Ectodermal cell (in vitro differentiated cells): Measurements from ENCODE around the gene ADD2.

Experiments
- H3K27ac ChIP-seq: 2 replicates; pipeline ENCODE4 v1.7.0; 2013; ENCODE audit warnings: mild to moderate bottlenecking, low read depth, low read length; ENCODE audit not compliant: insufficient read depth, poor library complexity, severe bottlenecking
- H3K27me3 ChIP-seq: 2 replicates; pipeline ENCODE4 v1.7.0; 2013; ENCODE audit warnings: mild to moderate bottlenecking, low read length; ENCODE audit not compliant: insufficient read depth, control insufficient read depth, poor library complexity, severe bottlenecking
- H3K36me3 ChIP-seq: one replicate; pipeline ENCODE4 v1.7.0; 2013; ENCODE audit warnings: low read length; ENCODE audit not compliant: control insufficient read depth, insufficient read depth
- H3K4me1 ChIP-seq: one replicate; pipeline ENCODE4 v1.7.0; 2013; ENCODE audit warnings: low read length; ENCODE audit not compliant: control insufficient read depth, insufficient read depth
- H3K4me3 ChIP-seq: 2 replicates; pipeline ENCODE4 v1.7.0; 2013; ENCODE audit warnings: low read depth, low read length, control low read depth; ENCODE audit not compliant: insufficient read depth
- H3K9me3 ChIP-seq: 2 replicates; pipeline ENCODE4 v1.7.0; 2013; ENCODE audit warnings: mild to moderate bottlenecking, low read length, moderate library complexity; ENCODE audit not compliant: control insufficient read depth
- WGBS, 2 experiments: methylation state at CpG; one replicate each; pipeline ENCODE4 v1.1.7; 2013; ENCODE audit warnings: missing lambda C conversion rate in 2 of 2; 5-methylcytosine and 5-hydroxymethylcytosine counted together

Gene ADD2

DNA sequence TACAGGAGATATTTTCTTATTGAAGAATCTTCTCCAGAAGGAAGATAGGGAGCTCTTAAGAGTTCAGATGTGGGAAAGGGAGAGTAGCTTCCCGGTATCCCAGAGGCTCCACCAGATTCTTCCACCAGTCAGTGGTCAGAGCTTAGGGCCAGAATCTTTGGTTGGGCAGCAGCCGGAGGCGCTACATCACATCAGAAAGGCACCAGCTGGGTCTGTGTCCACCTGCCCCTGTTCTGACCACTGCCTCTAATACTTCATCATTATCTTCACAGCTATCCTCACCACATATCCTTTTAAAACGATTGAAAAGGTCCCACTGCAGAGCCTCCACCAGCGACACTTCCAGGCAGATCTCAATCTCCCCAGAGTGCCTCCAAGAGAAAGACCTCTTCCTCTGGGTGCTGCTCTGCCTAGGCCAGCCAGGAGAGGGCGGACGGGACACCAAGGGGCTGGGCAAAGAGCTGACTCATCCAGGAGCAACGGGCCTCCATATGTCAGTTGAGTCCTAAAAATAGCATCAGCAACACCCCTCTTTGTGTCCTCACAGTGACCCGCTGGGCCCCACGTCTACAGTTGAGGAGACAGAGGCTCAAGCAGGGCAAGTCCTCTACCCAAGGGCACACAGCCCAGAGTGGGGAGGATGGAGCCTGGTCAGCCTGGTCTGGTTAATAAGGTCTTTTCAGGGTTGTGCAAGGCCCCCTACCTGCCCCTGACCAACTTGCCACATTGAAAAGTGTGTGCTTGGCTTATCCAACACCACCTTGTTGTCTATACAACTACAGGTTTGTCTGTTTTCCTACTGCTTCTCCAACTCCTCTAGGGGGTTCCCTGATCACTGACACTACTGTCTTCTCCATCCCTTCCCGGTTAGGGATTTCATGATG lies 81.2 kb downstream of the ADD2 start:
- 53 to 59% methylated on average over 11 of the region's 11 CpGs for WGBS, 2 experiments
- H3K36me3 ChIP-seq = peaks cover 37% of the 10 kb centered on the region
- no peaks in the 10 kb centered on the region for H3K9me3 ChIP-seq
- no peak overlapping the region for H3K27ac ChIP-seq
- H3K4me3 ChIP-seq = no peak overlapping the region
- H3K4me1 ChIP-seq = no peaks in the 10 kb centered on the region
- H3K27me3 ChIP-seq = no peaks in the 10 kb centered on the region

DNA sequence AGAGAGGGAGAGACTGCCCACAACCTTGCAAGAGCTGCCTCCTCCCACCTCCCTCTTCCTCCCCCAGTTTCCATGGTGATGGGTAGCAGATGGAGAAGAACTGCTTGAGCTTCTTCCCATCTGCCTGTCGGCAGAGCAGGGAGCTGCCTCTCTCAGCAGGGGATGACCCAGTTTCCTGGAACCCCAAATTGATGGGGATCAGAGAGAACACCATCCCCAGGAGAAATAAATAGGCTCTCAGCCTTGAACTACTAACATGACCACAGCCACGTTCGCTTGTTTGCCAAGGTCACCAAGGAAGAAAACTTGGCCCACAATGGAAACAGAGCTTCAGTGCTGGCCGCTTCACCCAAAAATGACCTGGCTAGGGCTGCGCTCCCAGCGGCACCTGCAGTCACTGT lies 82.2 kb downstream of the ADD2 start:
- Histone ChIP-seq H3K27me3 (no peaks in the 10 kb centered on the region), H3K36me3 (peaks cover 37% of the 10 kb centered on the region), H3K4me3 (no peak overlapping the region), H3K4me1 (no peaks in the 10 kb centered on the region), H3K9me3 (no peaks in the 10 kb centered on the region), H3K27ac (no peak overlapping the region)
- 88 to 90% methylated on average over 6 of the region's 6 CpGs for WGBS, 2 experiments

DNA sequence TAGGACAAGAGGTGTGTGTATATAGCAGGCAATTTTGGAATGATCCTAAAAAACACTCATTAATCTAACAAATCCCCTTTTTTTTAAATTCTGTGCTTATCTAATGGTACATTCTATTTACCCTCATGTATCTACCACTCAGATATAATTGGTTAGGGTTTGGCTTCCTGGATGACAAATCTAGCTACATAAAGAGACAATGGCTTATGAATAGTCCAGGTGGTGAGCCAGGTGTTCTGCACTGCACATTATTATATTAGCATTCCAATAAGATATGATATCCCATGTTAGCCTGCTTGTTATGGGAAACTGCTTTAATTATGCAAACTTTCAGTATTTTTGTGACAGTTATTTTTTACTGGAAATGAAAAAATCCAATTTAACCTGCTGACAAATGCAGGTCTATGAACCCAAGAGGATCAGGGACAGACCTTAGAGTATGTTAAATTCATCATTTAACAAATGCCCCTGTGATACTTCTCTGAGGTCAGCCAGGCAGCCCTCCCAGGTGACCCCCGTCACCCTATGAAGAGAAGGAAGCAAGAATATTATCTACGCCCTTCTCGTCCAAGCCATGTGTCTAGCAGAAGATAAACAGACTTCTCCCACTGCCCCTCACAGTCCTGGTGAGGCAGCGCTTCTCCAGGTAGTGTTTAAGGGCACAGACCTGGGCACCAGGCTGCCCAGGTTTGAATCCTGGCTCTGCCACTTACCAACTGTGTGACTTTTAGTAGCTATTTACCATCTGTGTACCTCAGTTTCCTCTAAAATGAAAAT lies 83.0 kb downstream of the ADD2 start:
- Histone ChIP-seq H3K27ac (no peak overlapping the region), H3K9me3 (no peaks in the 10 kb centered on the region), H3K4me3 (no peak overlapping the region), H3K4me1 (no peaks in the 10 kb centered on the region), H3K27me3 (no peaks in the 10 kb centered on the region), H3K36me3 (peaks cover 37% of the 10 kb centered on the region)
- WGBS, 2 experiments = 94 to 97% methylated on average over 4 of the region's 4 CpGs

DNA sequence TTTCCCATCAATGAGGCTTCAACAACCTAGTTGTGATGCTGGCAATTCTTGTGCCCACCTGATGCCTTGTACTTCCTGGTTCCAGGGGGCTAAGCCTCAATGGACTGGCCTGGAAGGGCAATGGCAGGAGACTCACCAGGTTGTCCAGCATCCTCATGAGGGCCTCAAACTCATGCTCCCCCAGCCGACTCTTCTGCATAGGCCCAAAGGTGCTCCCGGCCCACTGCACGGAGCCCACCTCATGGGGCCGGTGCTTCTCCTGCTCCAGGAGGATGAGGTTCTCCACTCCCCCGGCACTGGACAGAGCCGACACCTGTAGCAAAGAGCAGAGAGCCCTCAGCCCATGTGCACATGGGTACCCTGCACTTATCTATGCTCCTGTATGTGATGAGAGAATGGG lies 84.5 kb downstream of the ADD2 start:
- WGBS, 2 experiments = 96 to 97% methylated on average over 6 of the region's 6 CpGs
- Histone ChIP-seq H3K27me3 (no peaks in the 10 kb centered on the region), H3K4me3 (no peak overlapping the region), H3K9me3 (no peaks in the 10 kb centered on the region), H3K4me1 (no peaks in the 10 kb centered on the region), H3K27ac (no peak overlapping the region), H3K36me3 (peaks cover 34% of the 10 kb centered on the region)

DNA sequence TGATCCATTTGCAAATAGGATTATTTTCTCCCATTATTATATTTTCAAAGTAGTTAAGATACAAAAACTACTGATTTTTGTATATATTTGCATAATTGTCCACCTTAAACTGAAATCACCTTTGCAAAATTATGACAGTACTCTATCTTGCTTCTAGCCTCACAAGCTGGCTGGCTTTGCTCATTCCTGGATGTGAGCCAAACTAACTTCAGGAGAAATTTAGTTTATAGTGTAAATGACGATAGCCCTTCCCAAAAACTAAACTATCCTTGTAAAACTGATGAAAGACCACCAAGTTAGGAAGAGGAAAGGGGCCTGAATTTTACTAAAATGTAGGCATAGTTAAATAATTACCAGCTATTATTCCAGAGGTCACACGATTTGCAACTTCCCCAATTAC lies 87.3 kb downstream of the ADD2 start:
- H3K9me3 ChIP-seq = no peaks in the 10 kb centered on the region
- peaks cover 38% of the 10 kb centered on the region for H3K36me3 ChIP-seq
- H3K4me1 ChIP-seq = no peaks in the 10 kb centered on the region
- H3K4me3 ChIP-seq = no peak overlapping the region
- 75 to 89% methylated on average over 1 to 2 of the region's 2 CpGs for WGBS, 2 experiments
- no peaks in the 10 kb centered on the region for H3K27me3 ChIP-seq
- H3K27ac ChIP-seq = no peak overlapping the region

DNA sequence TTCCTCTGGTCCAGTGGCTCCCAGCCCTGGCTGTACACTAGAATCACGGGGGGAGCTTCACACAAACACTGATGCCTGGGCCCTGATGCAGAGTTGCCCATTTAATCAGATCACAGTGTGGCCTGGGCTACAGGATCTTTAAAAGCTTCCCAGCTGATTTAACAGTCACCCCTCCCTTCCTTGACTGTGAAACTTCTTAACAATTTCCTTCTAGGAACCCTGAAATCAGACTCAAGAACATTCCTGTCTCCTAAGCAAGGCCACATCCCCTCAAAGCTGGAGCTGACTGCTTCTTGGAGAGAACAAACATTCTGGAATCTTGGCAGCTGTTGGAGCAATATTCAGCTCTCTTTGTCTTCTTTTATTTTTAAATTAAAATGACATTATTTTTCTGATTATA lies 88.7 kb downstream of the ADD2 start:
- 93% methylated on average over 1 of the region's 1 CpG for WGBS, 2 experiments

DNA sequence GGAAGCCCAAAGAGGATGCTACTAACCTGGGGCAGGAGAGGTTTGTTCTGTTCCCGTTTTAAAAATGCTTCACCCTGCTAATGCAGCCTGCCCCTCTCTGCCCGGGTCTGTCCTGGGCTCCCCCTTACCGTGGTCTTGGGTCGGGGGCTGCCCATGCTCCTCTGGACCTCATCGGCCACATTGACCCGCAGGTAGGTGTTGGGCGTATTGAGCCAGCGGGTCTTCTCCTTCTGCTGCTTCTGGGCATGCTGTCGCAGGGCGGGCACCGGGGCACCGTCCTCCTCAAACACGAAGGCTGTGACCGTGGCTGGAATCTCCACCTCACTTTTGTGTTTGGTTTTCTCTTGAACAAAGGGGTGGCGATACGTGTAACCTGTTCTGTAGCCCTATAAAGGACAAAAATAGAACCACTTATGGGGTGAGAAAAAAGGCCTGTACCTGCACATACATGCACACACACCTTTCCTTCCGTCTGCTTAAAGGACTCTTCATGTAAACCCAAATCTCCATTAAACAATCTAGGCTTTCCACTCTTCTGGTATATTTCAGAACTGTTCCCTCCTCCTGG lies 89.3 kb downstream of the ADD2 start:
- H3K4me1 ChIP-seq = no peaks in the 10 kb centered on the region
- H3K9me3 ChIP-seq = no peaks in the 10 kb centered on the region
- peaks cover 39% of the 10 kb centered on the region for H3K36me3 ChIP-seq
- no peak overlapping the region for H3K4me3 ChIP-seq
- no peak overlapping the region for H3K27ac ChIP-seq
- 95 to 96% methylated on average over 17 of the region's 17 CpGs for WGBS, 2 experiments
- H3K27me3 ChIP-seq = no peaks in the 10 kb centered on the region

More for the DNA sequence above, 88.7 kb downstream of the ADD2 start:
- no peak overlapping the region for H3K27ac ChIP-seq
- no peaks in the 10 kb centered on the region for H3K27me3 ChIP-seq
- H3K36me3 ChIP-seq = peaks cover 41% of the 10 kb centered on the region
- no peak overlapping the region for H3K4me3 ChIP-seq
- H3K4me1 ChIP-seq = no peaks in the 10 kb centered on the region
- H3K9me3 ChIP-seq = no peaks in the 10 kb centered on the region

DNA sequence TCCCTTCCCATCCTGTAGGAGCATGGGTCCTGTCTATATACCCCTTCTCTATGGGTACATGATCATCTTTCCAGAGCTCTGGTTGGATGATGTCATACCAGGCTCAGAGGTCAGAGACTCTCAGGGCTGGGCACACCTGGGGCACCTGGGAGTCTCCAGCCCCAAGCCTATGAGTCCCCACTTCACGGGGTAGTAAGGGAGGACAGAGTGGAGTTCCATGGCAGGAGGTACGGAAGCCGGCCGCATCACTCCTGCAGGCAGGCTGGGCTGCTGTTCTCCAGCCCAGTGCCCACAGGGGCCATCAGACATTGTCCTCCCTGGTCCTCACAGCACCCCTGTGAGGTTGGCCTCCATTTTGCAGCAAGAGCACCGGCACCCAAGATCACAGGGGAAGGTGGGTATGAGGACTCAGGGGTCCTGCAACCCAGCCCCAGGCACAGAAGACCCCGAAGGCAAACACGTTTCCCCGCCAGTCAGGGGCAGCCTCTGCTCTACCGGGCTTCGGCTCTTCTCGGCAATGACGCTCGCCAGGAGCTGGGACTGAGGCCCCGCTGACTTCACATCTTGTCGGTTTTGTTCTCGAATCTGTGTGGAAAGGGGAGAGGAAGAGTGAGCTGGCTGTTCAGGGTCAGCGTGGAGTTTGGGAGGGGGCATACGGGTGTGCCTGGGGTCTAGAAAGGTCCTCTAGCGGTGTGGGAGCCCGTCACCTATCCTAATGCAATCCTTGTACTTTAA lies 91.5 kb downstream of the ADD2 start:
- H3K9me3 ChIP-seq = no peaks in the 10 kb centered on the region
- WGBS, 2 experiments = 92 to 93% methylated on average over 20 of the region's 20 CpGs
- H3K4me1 ChIP-seq = no peaks in the 10 kb centered on the region
- H3K27ac ChIP-seq = no peak overlapping the region
- H3K27me3 ChIP-seq = no peaks in the 10 kb centered on the region
- H3K4me3 ChIP-seq = no peak overlapping the region
- peaks cover 33% of the 10 kb centered on the region for H3K36me3 ChIP-seq

DNA sequence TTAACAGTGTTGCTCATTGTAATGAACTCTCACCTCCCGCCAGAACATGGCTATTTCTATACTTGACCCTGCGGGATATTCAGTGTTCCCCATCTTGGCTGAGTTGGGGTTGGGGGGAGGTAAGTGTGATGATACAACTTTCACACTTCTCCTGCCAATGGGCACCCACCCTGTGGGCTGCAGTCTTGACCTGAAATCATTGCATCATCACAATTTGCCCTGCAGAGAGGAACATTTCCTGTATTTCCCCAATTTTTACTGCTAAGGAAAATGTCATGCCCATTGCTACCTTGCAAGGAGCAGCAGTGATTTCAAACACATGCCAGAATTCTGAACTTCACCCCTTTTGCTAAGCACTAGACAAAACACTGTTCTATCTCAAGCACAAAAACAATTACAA lies 92.1 kb downstream of the ADD2 start:
- Histone ChIP-seq H3K9me3 (no peaks in the 10 kb centered on the region), H3K4me3 (no peak overlapping the region), H3K4me1 (no peaks in the 10 kb centered on the region), H3K36me3 (peaks cover 35% of the 10 kb centered on the region), H3K27ac (no peak overlapping the region), H3K27me3 (no peaks in the 10 kb centered on the region)
- 98 to 100% methylated on average over 1 to 2 of the region's 2 CpGs for WGBS, 2 experiments
